UCSD-AML1 (cell line): ENCODE measurements around the gene LDLRAD3.
"Not testable (repeated sequence)": the region's sequence is repeated elsewhere in the genome, so short reads cannot be mapped to it uniquely, and the experiment has no call there.

Source experiments
- DNase-seq: peaks from one replicate; lab custom pipeline; 2025; ENCODE audit not compliant: unreplicated experiment; lab: John Stamatoyannopoulos, UW

LDLRAD3 gene

GRCh38 chr11:35986947-35987346, 43.1 kb downstream of the LDLRAD3 start:
- no peak for DNase-seq

DNA sequence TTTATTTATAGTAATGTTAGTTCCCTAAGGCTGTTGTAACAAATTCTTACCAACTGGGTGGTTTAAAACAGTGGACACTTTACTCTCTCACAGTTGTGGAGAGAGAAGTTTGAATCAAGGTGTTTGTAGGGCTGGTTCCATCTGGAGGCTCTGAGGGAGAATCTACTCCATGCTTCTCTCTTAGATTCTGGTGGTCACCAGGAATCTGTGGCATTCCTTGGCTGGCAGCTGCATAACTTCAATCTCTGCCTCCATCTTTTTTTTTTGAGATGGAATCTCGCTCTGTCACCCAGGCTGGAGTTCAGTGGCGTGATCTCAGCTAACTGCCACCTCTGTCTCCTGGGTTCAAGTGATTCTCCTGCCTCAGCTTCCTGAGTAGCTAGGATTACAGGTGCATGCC, 46.3 kb downstream of the LDLRAD3 start:
- DNase-seq = no peak

DNA sequence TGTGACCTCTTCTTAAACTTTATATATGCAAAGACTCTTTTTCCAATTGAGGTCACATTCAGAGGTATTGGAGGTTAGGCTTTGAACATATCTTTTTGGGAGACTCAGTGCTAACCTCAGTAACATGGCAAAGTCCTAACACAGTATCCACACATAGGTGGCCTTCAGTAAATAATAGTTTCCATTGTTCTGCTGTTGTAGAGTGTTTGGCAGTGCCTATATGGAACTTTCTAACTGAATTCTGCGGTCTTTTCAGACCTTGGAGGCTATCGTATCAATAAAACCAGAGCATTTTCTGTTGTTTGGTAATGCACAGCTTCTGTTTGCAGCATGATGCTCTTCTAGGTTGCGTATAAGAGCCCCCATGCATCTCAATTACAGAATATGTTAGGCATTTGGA, 47.0 kb downstream of the LDLRAD3 start:
- DNase-seq = no peak

DNA sequence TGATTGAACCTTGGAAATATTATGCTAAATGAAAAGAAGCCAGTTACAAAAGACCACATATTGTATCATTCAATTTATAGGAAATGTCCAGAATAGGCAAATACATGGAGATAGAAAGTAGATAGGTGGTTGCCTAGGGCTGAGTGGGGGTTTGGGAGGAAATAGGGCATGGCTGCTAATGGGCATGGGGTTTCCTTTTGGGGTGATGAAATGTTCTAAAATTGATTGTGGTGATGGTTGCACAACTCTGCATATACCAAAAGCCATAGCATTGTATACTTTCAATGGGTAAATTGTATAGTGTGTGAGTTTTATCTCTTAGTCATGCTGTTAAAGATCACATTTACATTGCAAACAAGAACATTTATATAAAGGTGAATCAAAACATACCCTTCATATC, 48.7 kb downstream of the LDLRAD3 start:
- no peak for DNase-seq

DNA sequence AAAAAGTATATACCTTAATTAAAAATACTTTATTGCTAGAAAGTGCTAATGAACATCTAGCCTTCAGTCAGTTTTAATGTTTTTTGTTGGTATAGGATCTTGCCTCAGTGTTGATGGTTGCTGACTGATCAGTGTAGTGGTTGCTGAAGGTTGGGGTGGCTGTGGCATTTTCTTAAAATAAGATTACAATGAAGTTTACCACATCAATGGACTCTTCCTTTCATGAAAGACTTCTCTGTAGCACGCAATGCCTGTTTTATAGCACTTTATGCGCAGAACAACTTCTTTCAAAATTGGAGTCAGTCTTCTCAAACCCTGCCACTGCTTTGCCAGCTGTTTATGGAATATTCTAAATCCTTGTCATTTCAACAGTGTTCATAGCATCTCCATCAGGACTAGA, 50.6 kb downstream of the LDLRAD3 start:
- no peak for DNase-seq

- no peak for DNase-seq
Observed at GRCh38 chr11:35995681-35996271, 51.9 kb downstream of the LDLRAD3 start.

DNA sequence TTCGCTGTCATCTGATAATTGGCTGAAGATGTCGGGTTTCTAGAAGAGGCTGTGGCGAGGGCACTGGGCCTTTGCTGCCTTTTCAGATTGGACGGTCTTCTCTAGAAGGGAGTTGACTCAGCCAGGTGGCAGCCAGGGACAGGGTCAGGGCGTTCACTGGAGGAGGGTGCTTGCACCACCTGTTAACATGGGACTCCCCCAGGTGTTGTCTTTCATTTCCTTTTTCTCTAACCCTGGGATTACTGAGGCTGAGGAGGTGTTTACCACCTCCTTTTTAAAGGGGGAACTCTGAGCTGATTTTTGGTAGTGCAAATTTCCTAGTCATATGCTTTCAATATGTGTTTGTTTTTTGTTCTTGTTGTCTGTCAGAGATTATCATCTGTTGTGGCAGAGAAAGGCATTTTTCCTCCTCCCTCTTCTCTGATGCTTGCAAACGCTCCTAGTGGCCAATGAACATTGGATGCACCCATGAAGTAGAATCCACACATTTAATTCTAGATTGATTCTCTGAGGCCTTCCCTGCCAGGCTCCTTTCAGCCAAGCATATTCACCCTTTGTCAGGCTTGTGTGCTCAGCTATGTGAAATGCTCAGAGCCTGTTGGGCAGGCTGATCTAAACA, 54.1 kb downstream of the LDLRAD3 start:
- no peak for DNase-seq

DNA sequence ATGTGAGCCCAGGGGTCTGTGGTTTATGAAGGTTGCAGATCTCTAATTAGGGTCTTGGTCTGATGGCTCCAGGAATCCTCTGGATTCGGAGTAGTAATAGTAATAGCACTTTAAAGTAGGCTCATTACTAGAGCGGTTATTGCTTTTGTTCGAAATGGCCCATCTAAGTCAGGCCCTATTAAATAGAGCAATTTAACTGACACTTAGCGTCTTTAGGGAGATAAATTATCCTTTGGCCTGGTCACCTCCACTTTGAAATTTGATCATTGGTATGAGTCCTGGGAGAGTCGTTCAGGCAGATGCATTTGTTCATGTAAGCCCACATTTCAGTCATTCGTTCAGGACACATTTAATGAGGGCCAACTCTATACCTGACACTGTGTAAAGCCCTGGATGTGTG, 54.8 kb downstream of the LDLRAD3 start:
- no peak for DNase-seq

DNA sequence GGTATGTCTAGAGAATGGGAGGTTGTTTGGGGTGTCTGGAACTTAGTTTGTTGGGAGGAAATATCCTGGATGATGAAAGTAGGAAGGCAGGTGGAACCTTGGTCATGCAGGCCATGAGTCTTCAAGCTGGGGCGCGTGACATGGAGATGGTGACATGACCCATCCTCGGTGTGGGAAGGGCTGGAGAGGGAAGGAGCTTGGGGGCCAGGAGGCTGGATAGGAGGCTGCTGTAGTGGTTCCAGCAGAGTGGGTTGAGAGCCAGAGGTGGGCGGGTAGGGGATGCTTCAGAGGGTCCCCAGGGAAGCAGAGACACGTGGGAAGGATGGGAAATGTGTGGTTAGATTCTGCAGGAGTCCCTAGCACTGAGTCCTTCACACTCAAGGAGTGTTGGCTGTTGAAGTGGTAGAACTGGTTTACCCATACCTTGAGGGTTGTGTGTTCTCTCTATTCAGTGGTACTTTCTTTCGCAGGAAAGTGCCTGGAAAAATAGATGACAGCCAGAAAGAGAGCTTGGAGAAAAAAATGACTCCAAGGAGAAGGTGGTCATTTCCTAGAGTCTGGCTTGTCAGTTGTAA, 56.8 kb downstream of the LDLRAD3 start:
- DNase-seq = no peak

- DNase-seq = no peak
Observed at GRCh38 chr11:36002196-36002595, 58.3 kb downstream of the LDLRAD3 start.

- DNase-seq = no peak
Observed at GRCh38 chr11:36002796-36003195, 58.9 kb downstream of the LDLRAD3 start.

- no peak for DNase-seq
Observed at GRCh38 chr11:36006556-36006955, 62.7 kb downstream of the LDLRAD3 start.

- no peak for DNase-seq
Observed at GRCh38 chr11:36007127-36007655, 63.3 kb downstream of the LDLRAD3 start.

DNA sequence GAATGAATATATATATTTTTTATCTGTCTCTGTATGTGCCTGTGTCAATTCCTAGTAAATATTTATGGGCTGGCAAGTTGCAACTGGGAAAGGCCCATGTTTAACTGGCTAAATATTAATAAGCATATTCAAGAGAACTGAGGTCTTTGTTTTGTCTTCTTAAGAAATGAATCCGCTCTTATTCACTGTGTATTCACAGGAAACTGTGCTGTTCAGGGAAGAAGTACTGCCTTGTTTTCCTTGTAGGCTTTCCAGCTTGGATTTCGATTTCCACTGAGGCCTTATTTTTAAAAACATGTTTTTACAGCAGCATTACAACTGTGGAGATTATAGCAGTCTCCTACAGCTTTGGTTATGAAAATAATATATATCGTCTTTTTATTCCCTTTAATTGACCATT, 64.7 kb downstream of the LDLRAD3 start:
- no peak for DNase-seq

DNA sequence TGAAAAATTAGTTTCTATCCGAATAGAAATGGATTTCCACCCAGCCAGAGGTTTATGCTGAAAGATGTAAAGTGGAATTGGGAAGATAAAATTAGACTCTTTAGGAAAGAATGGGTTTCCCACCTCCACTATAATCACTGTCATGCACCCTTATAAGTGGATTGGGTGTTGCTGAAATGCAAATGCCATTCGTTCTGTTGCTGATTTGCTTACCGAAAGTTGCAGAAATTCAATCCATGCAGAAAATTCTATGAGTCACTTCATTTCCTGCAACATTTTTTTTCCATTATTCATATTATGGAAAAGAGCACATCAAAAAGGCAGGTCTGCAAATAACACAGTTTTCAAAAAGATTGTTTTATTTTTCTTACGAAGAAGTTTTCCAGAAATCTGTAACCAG, 65.6 kb downstream of the LDLRAD3 start:
- DNase-seq = no peak

DNA sequence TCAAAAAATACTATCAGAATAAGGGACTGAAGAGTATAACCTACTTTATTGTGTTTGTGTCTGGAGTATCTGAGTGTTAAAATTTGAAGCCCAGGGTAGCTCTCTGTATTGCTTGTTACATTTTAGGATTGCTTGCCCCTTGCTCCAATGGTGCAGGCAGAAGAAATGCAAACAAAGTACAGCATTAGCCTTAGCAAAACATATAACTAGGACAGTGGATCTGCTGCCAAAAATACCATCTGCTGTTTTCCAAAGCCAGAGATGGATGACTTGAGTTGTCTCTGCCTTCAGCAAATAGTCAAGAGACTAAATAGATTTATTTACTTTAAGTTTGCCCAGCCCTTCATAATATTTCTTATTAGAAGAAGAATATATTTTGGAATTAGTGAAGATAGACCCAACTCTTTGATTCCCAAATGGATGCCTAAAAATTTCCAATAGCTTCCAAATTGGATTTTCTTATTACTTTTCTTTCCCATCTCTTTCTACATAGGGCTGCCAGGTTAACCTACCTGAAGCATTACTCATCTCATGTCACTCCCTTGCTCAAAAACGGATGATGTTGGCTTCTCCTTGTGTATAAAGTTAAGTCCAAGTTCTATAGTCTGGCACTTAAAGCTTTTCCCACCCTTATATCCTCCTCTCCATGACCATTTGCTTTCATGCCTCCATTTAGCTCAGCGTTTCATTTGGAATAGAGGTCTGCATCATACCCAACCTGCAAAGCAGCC, 66.3 kb downstream of the LDLRAD3 start:
- no peak for DNase-seq

GRCh38 chr11:36011574-36011973, 67.7 kb downstream of the LDLRAD3 start:
- DNase-seq = no peak

DNA sequence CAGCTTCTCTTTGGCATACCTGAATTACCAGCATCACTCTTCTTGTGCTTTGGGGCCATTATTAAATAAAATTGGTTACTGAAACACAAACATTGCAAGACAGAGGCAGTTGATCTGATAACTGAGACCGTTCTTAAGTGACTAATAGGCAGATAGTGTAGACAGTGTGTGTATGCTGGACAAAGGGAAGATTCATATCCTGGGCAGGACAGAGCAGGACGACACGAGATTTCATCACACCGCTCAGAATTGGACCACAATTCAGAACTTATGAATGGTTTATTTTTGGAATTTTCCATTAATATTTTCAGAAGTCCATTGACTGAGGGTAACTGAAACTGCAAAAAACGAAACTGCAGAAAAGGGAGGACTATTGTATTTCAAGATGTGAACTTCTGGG, 68.6 kb downstream of the LDLRAD3 start:
- no peak for DNase-seq

- DNase-seq = no peak
Observed at GRCh38 chr11:36012979-36013378, 69.1 kb downstream of the LDLRAD3 start.

DNA sequence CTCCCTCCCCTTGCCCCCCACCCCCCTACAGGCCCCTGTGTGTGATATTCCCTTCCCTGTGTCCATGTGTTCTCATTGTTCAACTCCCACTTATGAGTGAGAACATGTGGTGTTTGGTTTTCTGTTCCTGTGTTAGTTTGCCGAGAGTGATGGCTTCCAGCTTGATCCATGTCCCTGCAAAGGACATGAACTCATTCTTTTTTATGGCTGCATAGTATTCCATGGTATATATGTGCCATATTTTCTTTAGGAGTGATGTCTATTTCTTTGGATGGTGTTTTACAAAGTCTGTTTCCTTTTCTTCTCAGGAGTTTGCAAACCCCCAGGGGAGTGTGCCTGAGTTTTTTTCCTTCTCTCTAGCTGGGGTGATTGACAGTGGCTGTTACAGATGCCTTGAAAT, 69.6 kb downstream of the LDLRAD3 start:
- DNase-seq = not testable (repeated sequence)

DNA sequence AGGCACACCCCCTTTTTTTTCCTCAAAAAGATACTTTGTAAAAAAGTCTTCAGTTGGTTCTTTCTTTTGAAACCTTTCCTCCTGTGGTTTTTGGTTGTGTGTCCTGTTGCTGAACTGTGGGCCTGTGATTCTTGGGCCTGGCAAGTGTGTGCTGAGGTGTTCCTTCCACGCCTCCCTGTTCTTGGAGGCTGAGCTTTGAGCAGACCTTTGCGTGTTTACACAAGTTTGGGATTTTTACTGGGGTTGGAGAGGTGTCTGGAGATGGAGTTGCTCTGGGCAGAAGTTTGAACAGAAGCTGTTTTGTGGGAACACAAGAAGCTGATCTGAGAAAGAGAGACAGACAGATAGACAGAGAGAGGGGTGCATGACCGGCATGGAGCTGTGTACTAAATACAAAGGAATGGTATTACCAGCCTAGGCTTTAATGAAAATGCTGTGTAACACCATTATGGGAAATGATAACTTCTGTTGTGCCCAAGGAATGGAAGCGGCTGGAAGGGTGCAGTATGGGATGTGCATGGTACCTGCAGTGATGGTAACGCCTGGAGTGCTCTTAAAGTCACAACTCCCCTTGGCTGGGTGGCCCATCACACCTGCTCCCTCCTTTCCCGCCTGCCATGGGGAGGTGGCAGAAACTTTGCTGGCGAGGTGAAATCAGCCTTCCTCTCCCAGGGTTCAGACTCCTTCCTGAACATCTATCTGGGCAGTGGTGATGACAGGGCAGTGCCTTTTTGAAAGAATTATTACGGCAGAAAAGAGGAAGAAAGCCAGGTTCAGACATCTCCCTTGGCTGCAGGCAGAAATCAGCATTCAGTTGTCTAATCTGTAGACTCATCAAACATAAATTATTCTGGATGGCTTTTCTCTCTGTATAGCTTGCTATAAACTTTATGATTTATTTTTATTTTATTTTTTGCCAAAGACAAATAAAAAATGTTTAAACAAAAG, 70.4 kb downstream of the LDLRAD3 start:
- no peak for DNase-seq
